ENCODE results near the gene FBXL20.

Gene FBXL20

DNA sequence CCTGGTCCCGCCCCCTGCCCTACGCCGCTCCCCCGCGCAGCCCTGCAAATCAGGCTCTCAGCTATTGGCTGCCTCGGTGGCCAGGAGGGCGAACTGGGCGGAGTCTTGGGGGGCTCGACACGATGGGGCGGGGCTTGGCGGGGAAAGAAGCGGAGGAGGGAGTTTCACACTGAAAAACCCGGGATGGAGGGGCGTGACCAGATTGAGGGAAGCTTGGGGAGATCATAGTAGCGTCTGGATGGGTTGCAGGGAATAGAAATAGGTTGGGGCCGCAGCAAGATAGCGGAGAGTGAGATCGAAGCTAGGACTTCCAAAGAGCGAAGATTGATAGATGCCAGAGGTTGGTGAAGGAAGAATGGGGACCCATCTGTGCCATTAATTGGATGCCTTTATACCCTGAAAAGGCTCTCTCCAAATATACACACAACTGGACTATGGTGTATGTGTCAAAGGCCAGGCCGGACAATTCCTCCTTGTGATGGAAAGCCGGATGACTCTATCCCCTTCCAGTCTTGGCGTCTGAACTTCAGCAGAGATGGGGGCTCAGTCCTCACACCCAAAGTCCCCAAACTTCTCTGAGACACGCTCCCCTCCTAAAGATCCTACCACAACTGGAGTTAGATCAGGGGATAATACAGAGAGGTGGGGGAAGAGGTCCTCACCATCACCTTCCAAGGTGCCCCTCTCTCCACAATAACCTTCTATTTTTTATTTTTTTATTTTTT, 175.3 kb downstream of the FBXL20 start:
- DNase-seq (ENCODE audit: low read depth) = no peak
- TF ChIP-seq, protein P1, sequence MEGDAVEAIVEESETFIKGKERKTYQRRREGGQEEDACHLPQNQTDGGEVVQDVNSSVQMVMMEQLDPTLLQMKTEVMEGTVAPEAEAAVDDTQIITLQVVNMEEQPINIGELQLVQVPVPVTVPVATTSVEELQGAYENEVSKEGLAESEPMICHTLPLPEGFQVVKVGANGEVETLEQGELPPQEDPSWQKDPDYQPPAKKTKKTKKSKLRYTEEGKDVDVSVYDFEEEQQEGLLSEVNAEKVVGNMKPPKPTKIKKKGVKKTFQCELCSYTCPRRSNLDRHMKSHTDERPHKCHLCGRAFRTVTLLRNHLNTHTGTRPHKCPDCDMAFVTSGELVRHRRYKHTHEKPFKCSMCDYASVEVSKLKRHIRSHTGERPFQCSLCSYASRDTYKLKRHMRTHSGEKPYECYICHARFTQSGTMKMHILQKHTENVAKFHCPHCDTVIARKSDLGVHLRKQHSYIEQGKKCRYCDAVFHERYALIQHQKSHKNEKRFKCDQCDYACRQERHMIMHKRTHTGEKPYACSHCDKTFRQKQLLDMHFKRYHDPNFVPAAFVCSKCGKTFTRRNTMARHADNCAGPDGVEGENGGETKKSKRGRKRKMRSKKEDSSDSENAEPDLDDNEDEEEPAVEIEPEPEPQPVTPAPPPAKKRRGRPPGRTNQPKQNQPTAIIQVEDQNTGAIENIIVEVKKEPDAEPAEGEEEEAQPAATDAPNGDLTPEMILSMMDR (conservative IDR thresholded peaks at IDR 0.05; ENCODE audit: low read length) = no peak
- peak overlapping the region; percentile 49 for H3K4me3 ChIP-seq (ENCODE audit: low read length)

DNA sequence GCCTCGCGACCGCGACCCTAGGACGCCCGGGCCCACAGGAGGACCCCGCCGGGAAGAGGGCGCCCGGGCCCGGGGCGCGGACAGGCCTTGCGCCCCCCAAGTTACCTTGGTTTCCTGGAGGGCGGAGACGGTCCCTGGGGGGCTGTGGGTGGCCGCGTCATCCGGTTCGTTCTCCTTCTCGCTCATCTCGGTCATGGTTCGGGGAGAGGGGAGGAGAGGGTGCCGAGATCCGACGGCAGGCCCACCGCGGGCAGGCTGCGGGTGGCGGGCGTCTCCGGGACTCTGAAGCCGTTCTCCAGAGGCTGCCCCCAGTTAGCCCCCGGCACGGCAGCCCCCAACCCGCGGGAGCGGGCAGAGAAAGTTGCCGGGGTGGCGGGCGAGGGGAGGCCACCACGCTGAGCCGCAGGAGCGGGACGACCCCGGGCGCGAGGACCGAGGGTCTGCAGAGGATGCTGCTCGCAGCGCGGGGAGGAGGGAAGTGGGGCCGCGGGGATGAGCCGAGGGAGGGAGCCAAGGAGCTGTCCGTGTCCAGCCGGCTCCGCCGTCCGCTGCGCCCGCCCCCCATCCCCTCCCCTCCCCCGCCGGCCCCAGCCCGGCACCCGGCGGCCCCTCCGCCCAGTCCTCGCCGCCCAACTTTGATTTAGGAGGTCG, 176.0 kb downstream of the FBXL20 start, which contains the start of gene STAC2:
Gene STAC2, minus strand, starts transcription at position 638 of the 651 bp plus-strand sequence. Its CDS starts 443 bp downstream, at position 195.
- TF ChIP-seq, protein P1 (conservative IDR thresholded peaks at IDR 0.05; ENCODE audit: low read length) = no peak
- H3K4me3 ChIP-seq (ENCODE audit: low read length) = peak within 1 kb of the TSS; percentile 49
- DNase-seq (ENCODE audit: low read depth) = no peak

DNA sequence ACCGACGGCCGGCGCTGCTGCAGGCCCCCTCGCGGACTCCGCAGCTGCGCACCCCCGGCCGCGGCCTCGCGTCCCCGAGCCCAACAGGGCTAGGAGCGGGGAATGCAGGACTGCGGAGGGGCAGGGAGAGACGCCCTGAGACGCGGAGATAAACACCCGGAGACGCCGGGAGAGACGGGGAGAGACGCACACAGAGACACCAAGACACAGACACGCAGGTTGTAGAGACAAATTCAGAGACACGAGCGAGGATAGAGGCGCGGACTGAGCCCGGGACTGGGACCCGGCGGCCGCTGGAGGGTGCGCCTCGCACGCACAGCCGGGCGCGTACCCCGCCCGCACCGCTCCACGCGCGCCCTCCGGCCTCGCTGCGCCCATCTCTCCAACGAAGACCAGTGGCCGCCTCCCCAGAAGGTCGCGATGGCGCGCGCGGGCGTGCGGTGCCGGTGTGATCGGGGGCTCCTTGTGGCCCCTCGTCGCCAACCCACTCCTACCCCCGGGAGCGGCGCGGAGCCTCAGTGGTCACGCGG, 176.6 kb downstream of the FBXL20 start:
- no peak overlapping the region for H3K4me3 ChIP-seq (ENCODE audit: low read length)
- TF ChIP-seq, protein P1 (conservative IDR thresholded peaks at IDR 0.05; ENCODE audit: low read length) = no peak

DNA sequence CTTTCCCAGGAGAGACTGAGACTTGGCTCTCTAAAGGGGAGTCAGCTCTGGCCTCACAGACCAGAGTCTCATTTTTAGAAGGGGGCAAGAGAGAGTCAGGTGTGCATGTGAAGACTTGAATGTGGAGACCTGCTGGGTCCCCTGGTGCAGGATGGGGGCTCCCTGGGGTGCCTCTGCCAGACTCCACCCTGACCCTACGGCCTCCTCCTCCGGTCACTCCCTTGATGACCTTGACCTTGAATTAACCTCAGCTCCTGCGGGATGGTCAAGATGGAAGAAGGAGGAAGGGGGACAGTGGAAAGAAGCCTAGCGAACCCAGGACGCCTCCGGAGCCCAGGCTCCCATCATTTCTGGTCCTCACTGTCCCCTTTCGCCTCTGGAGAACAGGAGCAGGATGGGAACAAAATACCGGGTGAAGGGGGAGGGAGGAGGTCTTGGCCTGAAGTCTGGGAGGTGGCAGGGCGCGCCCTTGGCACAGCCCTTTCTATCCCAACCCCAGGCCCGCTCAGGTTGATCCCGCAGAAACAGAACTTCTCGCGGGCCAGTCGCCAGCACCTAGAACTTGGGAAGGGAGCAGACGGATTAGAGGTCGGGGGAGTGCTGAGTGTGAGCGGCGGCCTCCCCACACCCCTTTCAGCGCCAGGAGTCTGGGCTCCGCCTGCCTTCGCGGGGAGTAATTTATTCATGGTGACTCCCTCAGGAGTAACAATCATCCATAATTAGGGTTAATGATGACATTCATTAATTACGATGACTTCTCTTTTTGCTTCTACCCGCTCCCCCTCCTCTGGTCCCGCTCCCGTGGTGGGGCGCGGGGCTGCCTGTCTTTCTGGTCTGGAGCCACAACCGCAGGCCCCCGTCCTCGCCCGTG, 177.3 kb downstream of the FBXL20 start:
- H3K4me3 ChIP-seq (ENCODE audit: low read length) = no peak overlapping the region
- TF ChIP-seq, protein P1 (conservative IDR thresholded peaks at IDR 0.05; ENCODE audit: low read length) = no peak
- no peak for DNase-seq (ENCODE audit: low read depth)

More for the DNA sequence above, 176.6 kb downstream of the FBXL20 start:
- no peak for DNase-seq (ENCODE audit: low read depth)

DNA sequence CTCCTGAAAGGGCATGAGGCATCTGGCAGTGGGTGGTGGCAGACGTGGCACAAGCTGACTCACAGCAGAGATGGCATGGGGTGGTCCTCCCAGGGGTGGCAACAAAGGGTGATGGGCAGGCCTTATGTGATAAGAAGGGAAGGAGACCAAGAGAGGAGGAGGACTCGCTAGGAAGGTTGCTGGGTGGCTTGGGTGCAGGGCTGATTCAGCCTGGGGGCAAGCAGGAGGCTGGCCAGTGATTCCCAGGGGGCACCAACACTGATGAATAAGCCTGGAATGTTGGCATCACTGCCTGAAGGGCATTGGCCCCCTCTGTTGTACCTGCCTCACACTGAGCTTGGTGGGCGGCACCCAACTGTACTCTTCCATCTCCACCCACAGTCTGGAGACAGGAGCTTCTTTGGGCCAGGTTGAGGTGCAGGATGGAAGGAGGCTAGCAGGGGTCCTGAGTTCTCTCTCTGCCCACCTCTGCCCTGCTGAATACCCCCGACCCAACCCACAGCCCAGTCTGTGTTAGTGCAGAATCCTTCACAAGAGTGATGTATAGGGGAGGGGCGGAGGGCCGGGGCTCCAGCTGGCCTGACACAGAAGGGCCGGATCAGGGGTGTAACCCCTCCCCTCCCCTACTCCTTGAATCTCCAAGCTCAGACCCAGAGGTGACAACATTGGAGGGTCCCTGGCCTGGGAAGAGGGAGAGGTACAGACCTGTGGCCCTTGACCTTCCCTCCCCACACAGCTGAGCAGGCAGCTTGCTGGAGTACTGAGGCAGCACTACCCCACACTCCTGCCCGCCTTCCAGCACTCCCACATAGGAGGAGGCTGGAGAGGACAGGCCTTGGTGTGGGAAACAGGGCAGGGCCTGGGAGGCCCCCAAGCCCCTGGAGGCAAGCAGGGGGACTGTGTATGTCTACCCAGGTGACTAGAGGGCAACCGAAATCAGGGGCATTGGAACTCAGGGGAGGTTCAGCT, 178.3 kb downstream of the FBXL20 start:
- H3K4me3 ChIP-seq (ENCODE audit: low read length) = no peak overlapping the region
- TF ChIP-seq, protein P1 (conservative IDR thresholded peaks at IDR 0.05; ENCODE audit: low read length) = no peak
- no peak for DNase-seq (ENCODE audit: low read depth)

DNA sequence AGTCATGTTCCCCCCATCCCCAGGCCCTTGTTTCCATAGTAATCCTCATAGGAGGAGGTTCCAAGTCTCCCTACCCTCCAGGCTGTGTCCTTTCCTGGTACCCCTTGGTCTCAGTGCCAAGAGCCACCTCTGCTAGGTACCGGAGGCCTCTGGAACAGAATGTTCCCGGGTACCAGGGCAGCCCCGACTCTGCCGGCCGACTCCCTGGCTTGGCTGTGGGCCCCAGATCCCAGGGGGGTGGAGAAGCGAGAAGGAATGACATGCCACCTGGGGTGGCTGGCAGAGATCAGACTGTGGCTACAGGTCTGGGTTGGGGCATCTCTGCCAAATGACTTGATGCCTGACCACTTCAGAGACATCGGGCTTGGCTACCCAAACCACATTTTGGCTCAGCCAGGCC, 179.3 kb downstream of the FBXL20 start:
- no peak for DNase-seq (ENCODE audit: low read depth)
- no peak overlapping the region for H3K4me3 ChIP-seq (ENCODE audit: low read length)
- TF ChIP-seq, protein P1 (conservative IDR thresholded peaks at IDR 0.05; ENCODE audit: low read length) = no peak

Data from AG10803 (cell line).